H1 (cell line): Measurements from ENCODE around the gene GIGYF2. TPM values are rescaled to one million over a fixed set of nuclear protein-coding genes. Genes with fewer than 3 reads are reported as not detected.

Source experiments
- HDAC2 ChIP-seq, 2 experiments: fragments of 300-600 bp in 1 of 2; sonication (generic) in 1 of 2; IDR thresholded peaks; 2 replicates each; pipeline ENCODE4 v1.6.1; 2011 to 2012; ENCODE audit warnings: low read depth in 2 of 2, low read length in 2 of 2, mild to moderate bottlenecking in 2 of 2, moderate library complexity in 2 of 2, borderline replicate concordance in 1 of 2, inconsistent platforms in 1 of 2
- RNF2 ChIP-seq: fragments of 200-900, 300-1000 bp; sonication (generic); IDR thresholded peaks from 2 replicates; pipeline ENCODE4 v1.7.1; 2016; ENCODE audit warnings: borderline replicate concordance, low read depth, mild to moderate bottlenecking, antibody characterized with exemption, low read length; ENCODE audit not compliant: poor library complexity, severe bottlenecking; ENCODE audit errors: missing control alignments
- TBP ChIP-seq: IDR thresholded peaks from 2 replicates; pipeline ENCODE4 v1.6.1; 2011; ENCODE audit warnings: low read depth, low read length, improper control_type of control experiment
- ZNF274 ChIP-seq: IDR thresholded peaks from 2 replicates; pipeline ENCODE4 v1.7.0; 2012; ENCODE audit warnings: low read length, borderline replicate concordance; ENCODE audit errors: extremely low read depth
- polyA plus RNA-seq, 7 experiments: library from polyadenylated mRNA; depleted of rRNA in 3 of 7; stranded (reverse) in 5 of 7; unstranded in 2 of 7; fragments of >200 nt in 5 of 7; fragments of 200-250 nt in 2 of 7; gene quantifications; 1 replicate in 5 of 7; 2 replicates in 1 of 7; 4 replicates in 1 of 7; pipeline versions ENCODE4 v1.2.1 to v1.2.3, GENCODE V29; 2011 to 2013; ENCODE audit warnings: missing spikeins in 2 of 7, mixed read lengths in 2 of 7
- total RNA-seq: library from RNA; stranded (reverse); fragmentation: NEBNext Ultra II Directional; extraction: Animal tissue kit (Norgen Biotek cat#: 25700); gene quantifications from 2 replicates; pipeline ENCODE4 v1.2.1, GENCODE V29; 2021
- TF ChIP-seq, protein P1 (sequence below), 3 experiments: IDR thresholded peaks; 1 replicate in 2 of 3; 2 replicates in 1 of 3; pipeline versions ENCODE4 v1.5.1 to v1.6.1; 2011; ENCODE audit warnings: low read length in 3 of 3, mild to moderate bottlenecking in 3 of 3, inconsistent platforms in 2 of 3, low read depth in 1 of 3, moderate library complexity in 1 of 3; ENCODE audit not compliant: insufficient read depth in 1 of 3; ENCODE audit errors: control extremely low read depth in 1 of 3

Gene GIGYF2
- total and polyA plus RNA-seq, 2 of the 8 experiments (the other 6 are each of a cell fraction or from before 2014, with no cell fraction given) = 22.3 to 62.0 TPM

GRCh38 chr2:232700154-232700553 lies 3.0 kb downstream of the GIGYF2 start (continued):
- TF ChIP-seq, protein P1, sequence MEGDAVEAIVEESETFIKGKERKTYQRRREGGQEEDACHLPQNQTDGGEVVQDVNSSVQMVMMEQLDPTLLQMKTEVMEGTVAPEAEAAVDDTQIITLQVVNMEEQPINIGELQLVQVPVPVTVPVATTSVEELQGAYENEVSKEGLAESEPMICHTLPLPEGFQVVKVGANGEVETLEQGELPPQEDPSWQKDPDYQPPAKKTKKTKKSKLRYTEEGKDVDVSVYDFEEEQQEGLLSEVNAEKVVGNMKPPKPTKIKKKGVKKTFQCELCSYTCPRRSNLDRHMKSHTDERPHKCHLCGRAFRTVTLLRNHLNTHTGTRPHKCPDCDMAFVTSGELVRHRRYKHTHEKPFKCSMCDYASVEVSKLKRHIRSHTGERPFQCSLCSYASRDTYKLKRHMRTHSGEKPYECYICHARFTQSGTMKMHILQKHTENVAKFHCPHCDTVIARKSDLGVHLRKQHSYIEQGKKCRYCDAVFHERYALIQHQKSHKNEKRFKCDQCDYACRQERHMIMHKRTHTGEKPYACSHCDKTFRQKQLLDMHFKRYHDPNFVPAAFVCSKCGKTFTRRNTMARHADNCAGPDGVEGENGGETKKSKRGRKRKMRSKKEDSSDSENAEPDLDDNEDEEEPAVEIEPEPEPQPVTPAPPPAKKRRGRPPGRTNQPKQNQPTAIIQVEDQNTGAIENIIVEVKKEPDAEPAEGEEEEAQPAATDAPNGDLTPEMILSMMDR (IDR thresholded peaks at IDR 0.05; ENCODE audit: control extremely low read depth in 1 of 3, insufficient read depth in 1 of 3, low read depth in 1 of 3, low read length in 3 of 3) = no peak
- no peak for TF ChIP-seq TBP
- TF ChIP-seq RNF2 = no peak
- TF ChIP-seq ZNF274 = no peak
- TF ChIP-seq HDAC2 (IDR thresholded peaks at IDR 0.05; ENCODE audit: borderline replicate concordance in 1 of 2, low read depth in 2 of 2, low read length in 2 of 2) = no peak
